ENCODE measurements around the gene LCA5L.

DNA sequence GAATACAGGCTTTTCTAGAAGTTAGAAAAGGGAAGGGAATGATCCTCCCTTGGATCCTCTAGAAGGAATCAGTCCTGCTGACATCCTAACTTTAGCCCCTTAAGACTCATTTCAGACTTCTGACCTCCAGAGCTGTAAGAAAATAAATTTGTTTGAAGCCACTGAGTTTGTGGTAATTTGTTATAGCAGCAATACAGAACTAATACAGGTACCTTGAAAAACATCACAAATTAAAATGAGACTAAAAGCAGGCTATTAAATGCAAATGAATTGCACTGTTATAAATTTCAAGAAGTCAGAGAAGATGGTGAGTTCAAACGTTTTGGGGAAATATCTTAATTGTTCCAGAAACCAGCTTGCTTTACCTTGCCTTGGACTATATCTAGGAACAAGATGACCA lies 6.3 kb downstream of the LCA5L start:
- TF ChIP-seq POLR2A (IDR thresholded peaks at IDR 0.05) (no peak), CTCF (IDR thresholded peaks at IDR 0.05) (no peak)

All from thyroid gland (tissue), 4 donors.